GM12878 (cell line): ENCODE data around the gene ABHD13. TPM values are rescaled to one million over a fixed set of nuclear protein-coding genes. Genes with fewer than 3 reads are reported as not detected.
"Not testable (repeated sequence)": the region's sequence is repeated elsewhere in the genome, so short reads cannot be mapped to it uniquely, and the experiment has no call there.

ENCODE experiments used
- ATAC-seq: fragments of 200-7000 bp; cut with Tn5 transposase; 3 replicates; pipeline ENCODE4 v1.9.1; 2020; ENCODE audit warnings: mild to moderate bottlenecking, moderate library complexity
- BruUV-seq: library from RNA; stranded (reverse); fragments of 400-500 nt; replicated peaks from 2 replicates; lab custom pipeline; 2021; lab: Mats Ljungman, UMichigan
- CTCF ChIA-PET: fragments of 300-600 bp; sonication (Branson Sonifier 250); formaldehyde crosslinking; extraction: SDS; loops from one replicate; lab custom pipeline; 2021; ENCODE audit warnings: inconsistent platforms; lab: Yijun Ruan, JAX
- POLR2A ChIA-PET: fragments of 350-600 bp; formaldehyde crosslinking; extraction: SDS; loops from one replicate; lab custom pipeline; 2021; ENCODE audit warnings: inconsistent platforms; lab: Charles Lee
- RAD21 ChIA-PET: fragments of 300-600 bp; sonication (Branson Sonifier 250); formaldehyde crosslinking; loops from one replicate; lab custom pipeline; 2023; ENCODE audit warnings: antibody characterized with exemption; ENCODE audit not compliant: unreplicated experiment; lab: Charles Lee
- SMC1A ChIA-PET: fragments of 300-600 bp; sonication (Branson Sonifier 250); formaldehyde crosslinking; loops from one replicate; lab custom pipeline; 2023; ENCODE audit not compliant: unreplicated experiment, uncharacterized antibody; lab: Charles Lee
- DNase-seq: peaks from one replicate; pipeline ENCODE4 v3.0.0-alpha.2; 2011; ENCODE audit warnings: low read depth, low spot score
- FAIRE-seq: peaks from 3 replicates; lab custom pipeline; 2011; peaks lifted over from hg19 to GRCh38; lab: Jason Lieb, UNC
- H2AFZ ChIP-seq: 2 replicates; pipeline ENCODE4 v1.6.0; 2011; ENCODE audit warnings: low read depth, low read length, control low read depth; ENCODE audit not compliant: control insufficient read depth
- H3K27ac ChIP-seq: 2 replicates; pipeline ENCODE4 v1.5.1; 2011; ENCODE audit warnings: control low read depth; ENCODE audit not compliant: control insufficient read depth, insufficient read depth
- H3K27me3 ChIP-seq, 2 experiments: replicated peaks in 1 of 2; 2 replicates each; pipeline versions ENCODE4 v1.6.0 to v1.6.1; 2011; ENCODE audit warnings: low read length in 1 of 2; ENCODE audit not compliant: control insufficient read depth in 2 of 2, insufficient read depth in 2 of 2
- H3K36me3 ChIP-seq, 2 experiments: 2 replicates each; pipeline ENCODE4 v1.5.1; 2011; ENCODE audit warnings: low read length in 1 of 2; ENCODE audit not compliant: control insufficient read depth in 2 of 2, insufficient read depth in 2 of 2
- H3K4me1 ChIP-seq: 2 replicates; pipeline ENCODE4 v1.6.1; 2011; ENCODE audit warnings: mild to moderate bottlenecking, low read length, moderate library complexity, mixed read lengths; ENCODE audit not compliant: control insufficient read depth, insufficient read depth
- H3K4me2 ChIP-seq: 2 replicates; pipeline ENCODE4 v1.6.0; 2011; ENCODE audit warnings: control low read depth; ENCODE audit not compliant: control insufficient read depth, insufficient read depth
- H3K4me3 ChIP-seq: fragments of 200-600 bp; sonication (generic); 2 replicates; pipeline ENCODE4 v1.5.1; 2016
- H3K79me2 ChIP-seq: 2 replicates; pipeline ENCODE4 v1.6.0; 2011; ENCODE audit warnings: low read length; ENCODE audit not compliant: control insufficient read depth, insufficient read depth
- H3K9ac ChIP-seq: 2 replicates; pipeline ENCODE4 v1.8.0; 2011; ENCODE audit warnings: low read length, control low read depth, mixed read lengths; ENCODE audit not compliant: control insufficient read depth, insufficient read depth
- H3K9me3 ChIP-seq: replicated peaks from 3 replicates; pipeline ENCODE4 v1.5.1; 2011; ENCODE audit warnings: mild to moderate bottlenecking, low read length; ENCODE audit not compliant: control insufficient read depth, insufficient read depth
- H4K20me1 ChIP-seq: 2 replicates; pipeline ENCODE4 v1.6.0; 2011; ENCODE audit not compliant: control insufficient read depth, insufficient read depth
- ATF7 ChIP-seq: fragments of 450-650 bp; IDR thresholded peaks from 2 replicates; pipeline ENCODE4 v1.6.1; 2016; ENCODE audit warnings: low read depth, mild to moderate bottlenecking
- POU2F2 ChIP-seq: IDR thresholded peaks from 3 replicates; pipeline ENCODE4 v1.6.1; 2011; ENCODE audit warnings: low read depth, mild to moderate bottlenecking, low read length, borderline replicate concordance
- SPI1 ChIP-seq: IDR thresholded peaks from 2 replicates; pipeline ENCODE4 v1.6.1; 2011; ENCODE audit warnings: low read depth, mild to moderate bottlenecking, low read length, moderate library complexity, borderline replicate concordance; ENCODE audit not compliant: insufficient read depth
- ZNF24 ChIP-seq: fragments of 450-650 bp; IDR thresholded peaks from 2 replicates; pipeline ENCODE4 v1.6.1; 2017; ENCODE audit warnings: antibody characterized with exemption, mild to moderate bottlenecking
- WGBS: methylation state at CpG from one replicate; pipeline ENCODE4 v1.1.6; 2016; ENCODE audit warnings: low lambda C conversion rate; ENCODE audit not compliant: insufficient replicate concordance, insufficient coverage; ENCODE audit errors: missing lambda C conversion rate; 5-methylcytosine and 5-hydroxymethylcytosine counted together
- in situ Hi-C: fragments of 300-500 bp; cut with MboI; formaldehyde crosslinking; loops from 9 replicates; pipeline ENCODE4 v1.14.3; 2018; ENCODE audit warnings: mixed read lengths
- intact Hi-C: fragments of 100-400 bp; cut with micrococcal nuclease; formaldehyde crosslinking; loops from one replicate; pipeline ENCODE4 v1.14.2; 2022; ENCODE audit not compliant: unreplicated experiment
- polyA plus RNA-seq, 11 experiments: library from polyadenylated mRNA; depleted of rRNA in 4 of 11; unstranded in 6 of 11; stranded (reverse) in 5 of 11; fragments of >200 nt; fragmentation: Nextera tagmentation in 4 of 11; fragmentation: Illumina TruSeq in 1 of 11; extraction: Ambion mirVana in 4 of 11; extraction: Trizol in 1 of 11; gene quantifications; 1 replicate in 1 of 11; 2 replicates in 10 of 11; pipeline versions ENCODE4 v1.2.1 to v1.2.3, GENCODE V29; 2011 to 2016; ENCODE audit warnings: inconsistent platforms in 2 of 11, missing spikeins in 2 of 11, low read depth in 1 of 11
- total RNA-seq, 4 experiments: library from RNA; depleted of rRNA in 3 of 4; stranded (reverse); fragments of >200 nt in 3 of 4; fragmentation: Illumina TruSeq in 1 of 4; extraction: Trizol in 1 of 4; gene quantifications; 2 replicates each; pipeline versions ENCODE4 v1.2.1 to v1.2.3, GENCODE V29; 2013 to 2021

The ABHD13 gene
- total and polyA plus RNA-seq, 10 of the 15 experiments (the other 5 are each of a cell fraction or from before 2014, with no cell fraction given), result 3.2 to 10.7 (median 6.5) TPM

DNA sequence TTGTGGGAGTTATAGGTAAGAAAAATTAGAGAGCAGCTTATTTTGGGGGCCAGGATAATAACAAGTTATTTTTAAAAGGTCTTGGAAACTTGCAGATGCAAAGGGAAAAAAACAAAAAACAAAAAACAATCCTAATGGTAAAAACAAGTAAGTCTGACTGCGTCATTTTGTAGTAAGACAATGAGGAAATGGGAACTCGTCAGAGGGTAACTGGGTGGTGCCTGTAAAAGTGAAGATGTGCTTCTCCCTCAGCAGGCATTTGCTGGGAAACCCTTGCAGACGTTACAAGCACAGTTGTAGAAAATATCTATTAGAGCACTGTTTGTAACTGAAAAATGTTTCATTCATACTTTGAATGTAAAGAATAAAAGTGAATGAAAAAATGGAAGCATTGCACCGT lies 49.2 kb downstream of the ABHD13 start:
- peaks cover 1% of the 10 kb centered on the region; the same call in 1 of the 2 replicates for H3K79me2 ChIP-seq
- no peak overlapping the region for H3K4me2 ChIP-seq
- H3K27me3 ChIP-seq, result no peaks in the 10 kb centered on the region
- SMC1A ChIA-PET, result interaction anchor here (2.3 to 4.1 kb wide), 2 partner anchors 36 to 44 kb away, joined by 14 to 19 read pairs; no protein-coding TSS in a partner anchor
- H3K4me3 ChIP-seq, result no peak overlapping the region
- no peaks in the 10 kb centered on the region for H4K20me1 ChIP-seq
- ATAC-seq, result no peak
- H3K4me1 ChIP-seq, result peaks cover 14% of the 10 kb centered on the region
- TF ChIP-seq SPI1 (peak; percentile 45; the same call in 1 of the 2 replicates), POU2F2 (no peak), ATF7 (no peak)
- TF ChIP-seq, all 136 proteins: peak for 1
- FAIRE-seq, result no peak
- Histone ChIP-seq H2AFZ (no peak overlapping the region; the same call in 1 of the 2 replicates), H3K36me3 (no peaks in the 10 kb centered on the region), H3K9me3 (no peaks in the 10 kb centered on the region), H3K9ac (no peak overlapping the region), H3K27ac (no peak overlapping the region)
- intact Hi-C loops (no loop called here), in situ Hi-C loops (no loop called here)
- POLR2A ChIA-PET, result no interaction called here
- 74% methylated on average over 4 of the region's 4 CpGs for WGBS
- no TSS peak for BruUV-seq
- CTCF ChIA-PET, result interaction anchor here (0.7 kb wide), 1 partner anchor 583 kb away, joined by 3 read pairs; no protein-coding TSS in a partner anchor
- DNase-seq, result no peak
- RAD21 ChIA-PET, result interaction anchor here (0.6 kb wide), 1 partner anchor 128 kb away, joined by 3 read pairs; no protein-coding TSS in a partner anchor

DNA sequence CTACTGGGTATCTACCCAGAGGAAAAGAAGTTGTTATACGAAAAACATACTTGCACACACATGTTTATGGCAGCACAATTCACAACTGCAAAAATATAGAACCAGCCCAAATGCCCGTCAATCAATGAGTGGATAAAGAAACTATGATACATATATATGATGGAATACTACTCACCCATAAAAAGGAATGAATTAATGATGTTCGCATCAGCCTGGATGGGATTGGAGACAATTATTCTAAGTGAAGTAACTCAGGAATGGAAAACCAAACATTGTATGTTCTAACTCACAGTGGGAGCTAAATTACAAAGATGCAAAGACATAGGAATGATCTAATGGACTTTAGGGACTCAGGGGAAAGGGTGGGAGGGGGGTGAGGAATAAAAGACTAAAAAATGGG lies 49.7 kb downstream of the ABHD13 start:
- H4K20me1 ChIP-seq, BruUV-seq, H3K36me3 ChIP-seq, ATAC-seq, H2AFZ ChIP-seq, H3K27ac ChIP-seq, H3K4me3 ChIP-seq, H3K27me3 ChIP-seq, H3K79me2 ChIP-seq, in situ Hi-C loops, H3K9ac ChIP-seq, DNase-seq, H3K4me2 ChIP-seq, FAIRE-seq, H3K9me3 ChIP-seq, POLR2A ChIA-PET: not testable (repeated sequence)
- ChIA-PET SMC1A (interaction anchor here (0.8 to 4.1 kb wide), 5 partner anchors 9 to 52 kb away, joined by 3 to 19 read pairs (median 6); partner anchors contain the start of gene LIG4), RAD21 (interaction anchor here (0.6 to 1.4 kb wide), 2 partner anchors 42 to 128 kb away, joined by 3 read pairs; no protein-coding TSS in a partner anchor), CTCF (interaction anchor here (1.5 kb wide), 1 partner anchor 41 kb away, joined by 7 read pairs; no protein-coding TSS in a partner anchor)
- 94% methylated on average over 3 of the region's 3 CpGs for WGBS
- peak; percentile 93 for TF ChIP-seq ZNF24
- intact Hi-C loops, result loop anchor here (2.0 kb wide), 3 partner anchors 41 to 49 kb away; partner anchors contain the start of gene ABHD13
- H3K4me1 ChIP-seq, result peaks cover 14% of the 10 kb centered on the region
